ENCODE measurements around the gene AKIRIN1.

GRCh38 chr1:39021426-39021825 lies 30.4 kb downstream of the AKIRIN1 start:
- no peak for TF ChIP-seq POLR2A (IDR thresholded peaks at IDR 0.05; ENCODE audit: low read length)
- no peak for TF ChIP-seq GATA1 (IDR thresholded peaks at IDR 0.05; ENCODE audit: low read depth, low read length)

All from erythroblast (primary cell).